SK-N-SH treated with all-trans-retinoic acid at 6 μM for 48 hours (cell line): Measurements from ENCODE around the gene CMIP.

Experiments
- ARNTL ChIP-seq: fragments of 450-650 bp; formaldehyde crosslinking; IDR thresholded peaks from 2 replicates; pipeline ENCODE4 v1.5.0; 2020; ENCODE audit warnings: low read depth, mild to moderate bottlenecking, moderate library complexity, borderline replicate concordance
- PATZ1 ChIP-seq: fragments of 250-450 bp; sonication (Bioruptor Pico); IDR thresholded peaks from 2 replicates; pipeline ENCODE4 v1.8.0; 2020; ENCODE audit warnings: mild to moderate bottlenecking, moderate library complexity, borderline replicate concordance
- SNAI2 ChIP-seq: fragments of 250-450 bp; sonication (Bioruptor Pico); IDR thresholded peaks from 2 replicates; pipeline ENCODE4 v1.5.0; 2020; ENCODE audit warnings: mild to moderate bottlenecking, moderate library complexity
- ZFP3 ChIP-seq: fragments of 250-450 bp; sonication (Bioruptor Pico); IDR thresholded peaks from 2 replicates; pipeline ENCODE4 v1.5.0; 2020; ENCODE audit warnings: mild to moderate bottlenecking, moderate library complexity
- ZFP30 ChIP-seq: fragments of 450-650 bp; formaldehyde crosslinking; IDR thresholded peaks from 2 replicates; pipeline ENCODE4 v1.5.0; 2022; ENCODE audit warnings: mild to moderate bottlenecking, moderate library complexity
- ZNF8 ChIP-seq: fragments of 450-650 bp; formaldehyde crosslinking; IDR thresholded peaks from 2 replicates; pipeline ENCODE4 v1.5.0; 2020; ENCODE audit warnings: mild to moderate bottlenecking, moderate library complexity
- TF ChIP-seq, protein P1 (sequence below): fragments of 250-450 bp; sonication (Bioruptor Pico); IDR thresholded peaks from 2 replicates; pipeline ENCODE4 v1.5.1; 2020; ENCODE audit warnings: low read depth, mild to moderate bottlenecking, moderate library complexity
- TF ChIP-seq, protein P2 (sequence below): fragments of 250-450 bp; sonication (Bioruptor Pico); IDR thresholded peaks from 2 replicates; pipeline ENCODE4 v1.8.0; 2021; ENCODE audit warnings: low read depth, mild to moderate bottlenecking, moderate library complexity, borderline replicate concordance
- TF ChIP-seq, protein P3 (sequence below): fragments of 250-450 bp; sonication (Bioruptor Pico); IDR thresholded peaks from 2 replicates; pipeline ENCODE4 v1.5.1; 2021; ENCODE audit warnings: mild to moderate bottlenecking, moderate library complexity

DNA sequence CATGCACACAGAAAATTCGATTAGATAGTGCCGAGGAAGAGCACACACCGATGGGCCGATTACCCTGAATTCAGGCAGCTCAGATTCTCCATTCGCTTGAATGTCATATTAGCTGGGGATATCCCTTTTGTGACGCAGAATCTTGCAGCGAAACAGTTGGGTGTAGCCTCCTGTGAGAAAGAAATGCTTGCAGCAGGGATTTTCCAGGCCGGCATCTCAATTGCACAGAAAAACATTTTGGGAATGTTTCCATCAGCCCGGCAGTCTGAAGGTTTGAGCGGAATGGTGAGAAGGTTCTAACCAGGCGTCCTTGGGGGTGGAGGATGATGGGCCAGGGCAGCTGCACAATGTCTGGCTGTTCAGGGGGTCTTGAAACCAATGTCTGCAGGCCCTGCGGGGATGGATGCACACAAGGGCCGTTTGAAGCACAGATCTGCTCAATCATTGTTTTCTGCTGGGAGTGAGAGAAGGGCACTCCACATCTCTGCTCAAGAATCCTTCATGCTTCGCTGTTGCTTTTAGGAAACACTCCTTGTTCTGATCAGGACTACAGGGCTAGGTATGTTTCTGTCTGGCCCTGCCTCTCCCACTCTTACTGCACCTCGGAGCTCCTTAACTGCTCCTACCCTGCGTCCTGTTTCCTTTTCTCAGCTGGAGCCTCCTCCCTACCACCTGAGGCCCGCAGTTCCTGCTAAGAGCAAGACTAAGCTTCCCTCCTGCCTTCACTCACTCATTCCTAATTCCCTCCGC is 94.6 kb downstream of the CMIP start:
- TF ChIP-seq, protein P1, sequence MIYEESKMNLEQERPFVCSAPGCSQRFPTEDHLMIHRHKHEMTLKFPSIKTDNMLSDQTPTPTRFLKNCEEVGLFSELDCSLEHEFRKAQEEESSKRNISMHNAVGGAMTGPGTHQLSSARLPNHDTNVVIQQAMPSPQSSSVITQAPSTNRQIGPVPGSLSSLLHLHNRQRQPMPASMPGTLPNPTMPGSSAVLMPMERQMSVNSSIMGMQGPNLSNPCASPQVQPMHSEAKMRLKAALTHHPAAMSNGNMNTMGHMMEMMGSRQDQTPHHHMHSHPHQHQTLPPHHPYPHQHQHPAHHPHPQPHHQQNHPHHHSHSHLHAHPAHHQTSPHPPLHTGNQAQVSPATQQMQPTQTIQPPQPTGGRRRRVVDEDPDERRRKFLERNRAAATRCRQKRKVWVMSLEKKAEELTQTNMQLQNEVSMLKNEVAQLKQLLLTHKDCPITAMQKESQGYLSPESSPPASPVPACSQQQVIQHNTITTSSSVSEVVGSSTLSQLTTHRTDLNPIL (CRISPR knock-in tag), result no peak
- no peak for TF ChIP-seq PATZ1 (CRISPR knock-in tag)
- no peak for TF ChIP-seq ARNTL (CRISPR knock-in tag)
- TF ChIP-seq, protein P2, sequence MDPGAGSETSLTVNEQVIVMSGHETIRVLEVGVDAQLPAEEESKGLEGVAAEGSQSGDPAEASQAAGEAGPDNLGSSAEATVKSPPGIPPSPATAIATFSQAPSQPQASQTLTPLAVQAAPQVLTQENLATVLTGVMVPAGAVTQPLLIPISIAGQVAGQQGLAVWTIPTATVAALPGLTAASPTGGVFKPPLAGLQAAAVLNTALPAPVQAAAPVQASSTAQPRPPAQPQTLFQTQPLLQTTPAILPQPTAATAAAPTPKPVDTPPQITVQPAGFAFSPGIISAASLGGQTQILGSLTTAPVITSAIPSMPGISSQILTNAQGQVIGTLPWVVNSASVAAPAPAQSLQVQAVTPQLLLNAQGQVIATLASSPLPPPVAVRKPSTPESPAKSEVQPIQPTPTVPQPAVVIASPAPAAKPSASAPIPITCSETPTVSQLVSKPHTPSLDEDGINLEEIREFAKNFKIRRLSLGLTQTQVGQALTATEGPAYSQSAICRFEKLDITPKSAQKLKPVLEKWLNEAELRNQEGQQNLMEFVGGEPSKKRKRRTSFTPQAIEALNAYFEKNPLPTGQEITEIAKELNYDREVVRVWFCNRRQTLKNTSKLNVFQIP (CRISPR knock-in tag), result no peak
- no peak for TF ChIP-seq SNAI2 (CRISPR knock-in tag)
- no peak for TF ChIP-seq ZFP3
- no peak for TF ChIP-seq ZNF8 (CRISPR knock-in tag)
- no peak for TF ChIP-seq ZFP30 (CRISPR knock-in tag)
- TF ChIP-seq, protein P3, sequence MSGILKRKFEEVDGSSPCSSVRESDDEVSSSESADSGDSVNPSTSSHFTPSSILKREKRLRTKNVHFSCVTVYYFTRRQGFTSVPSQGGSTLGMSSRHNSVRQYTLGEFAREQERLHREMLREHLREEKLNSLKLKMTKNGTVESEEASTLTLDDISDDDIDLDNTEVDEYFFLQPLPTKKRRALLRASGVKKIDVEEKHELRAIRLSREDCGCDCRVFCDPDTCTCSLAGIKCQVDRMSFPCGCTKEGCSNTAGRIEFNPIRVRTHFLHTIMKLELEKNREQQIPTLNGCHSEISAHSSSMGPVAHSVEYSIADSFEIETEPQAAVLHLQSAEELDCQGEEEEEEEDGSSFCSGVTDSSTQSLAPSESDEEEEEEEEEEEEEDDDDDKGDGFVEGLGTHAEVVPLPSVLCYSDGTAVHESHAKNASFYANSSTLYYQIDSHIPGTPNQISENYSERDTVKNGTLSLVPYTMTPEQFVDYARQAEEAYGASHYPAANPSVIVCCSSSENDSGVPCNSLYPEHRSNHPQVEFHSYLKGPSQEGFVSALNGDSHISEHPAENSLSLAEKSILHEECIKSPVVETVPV (CRISPR knock-in tag), result no peak
